Endothelial cell of umbilical vein (primary cell): ENCODE measurements around the gene CSNK1D. TPM values are rescaled to one million over a fixed set of nuclear protein-coding genes. Genes with fewer than 3 reads are reported as not detected.

Source experiments
- BruUV-seq: library from RNA; stranded (reverse); fragments of 400-500 nt; replicated peaks from 2 replicates; lab custom pipeline; 2021; lab: Mats Ljungman, UMichigan
- CTCF ChIA-PET: fragments of 300-600, 350-600 bp; sonication (Branson Sonifier 250); formaldehyde crosslinking; loops from one replicate; lab custom pipeline; 2021; ENCODE audit warnings: antibody characterized with exemption, inconsistent platforms; lab: Charles Lee
- POLR2A ChIA-PET: fragments of 300-600, 350-600 bp; sonication (Branson Sonifier 250); formaldehyde crosslinking; loops from one replicate; lab custom pipeline; 2021; ENCODE audit warnings: antibody characterized with exemption, inconsistent platforms; lab: Charles Lee
- DNase-seq: peaks from one replicate; pipeline ENCODE4 v3.0.0-alpha.2; 2011; ENCODE audit warnings: low read depth, low spot score
- FAIRE-seq: peaks from 2 replicates; lab custom pipeline; 2011; peaks lifted over from hg19 to GRCh38; lab: Jason Lieb, UNC
- H2AFZ ChIP-seq: 2 replicates; pipeline ENCODE4 v1.6.0; 2012; ENCODE audit warnings: low read depth, low read length, control low read depth, inconsistent platforms
- H3K27ac ChIP-seq: 2 replicates; pipeline ENCODE4 v1.5.1; 2011; ENCODE audit warnings: low read depth, mild to moderate bottlenecking, control low read depth, low read length, moderate library complexity; ENCODE audit not compliant: insufficient read depth
- H3K27me3 ChIP-seq, 2 experiments: 2 replicates each; pipeline versions ENCODE4 v1.6.0 to v1.6.1; 2011; ENCODE audit warnings: low read length in 2 of 2, mixed read lengths in 1 of 2; ENCODE audit not compliant: control insufficient read depth in 2 of 2, insufficient read depth in 2 of 2
- H3K36me3 ChIP-seq, 2 experiments: 2 replicates in 1 of 2; 3 replicates in 1 of 2; pipeline ENCODE4 v1.5.1; 2011; ENCODE audit warnings: low read length in 2 of 2, mild to moderate bottlenecking in 1 of 2, moderate library complexity in 1 of 2; ENCODE audit not compliant: control insufficient read depth in 2 of 2, insufficient read depth in 2 of 2; ENCODE audit errors: extremely low read depth in 1 of 2
- H3K4me1 ChIP-seq: 3 replicates; pipeline ENCODE4 v1.5.1; 2011; ENCODE audit warnings: mild to moderate bottlenecking, low read length; ENCODE audit not compliant: control insufficient read depth, insufficient read depth; ENCODE audit errors: extremely low read depth
- H3K4me2 ChIP-seq: 2 replicates; pipeline ENCODE4 v1.6.1; 2011; ENCODE audit warnings: low read length, control low read depth, mixed read lengths; ENCODE audit not compliant: insufficient read depth
- H3K4me3 ChIP-seq, 3 experiments: fragments of 200-600 bp in 1 of 3; sonication (generic), shearing (Covaris generic) in 1 of 3; replicated peaks in 1 of 3; 2 replicates each; pipeline ENCODE4 v1.5.1; 2011 to 2016; ENCODE audit warnings: control low read depth in 3 of 3, low read length in 3 of 3, mild to moderate bottlenecking in 2 of 3, inconsistent platforms in 1 of 3, low read depth in 1 of 3, moderate library complexity in 1 of 3; ENCODE audit not compliant: insufficient read depth in 1 of 3
- H3K79me2 ChIP-seq: 2 replicates; pipeline ENCODE4 v1.6.0; 2012; ENCODE audit warnings: low read length, inconsistent platforms; ENCODE audit not compliant: control insufficient read depth, insufficient read depth
- H3K9ac ChIP-seq: replicated peaks from 2 replicates; pipeline ENCODE3; 2011; ENCODE audit warnings: low read length, control low read depth; ENCODE audit not compliant: insufficient read depth; ENCODE audit errors: extremely low read depth
- H3K9me1 ChIP-seq: replicated peaks from 3 replicates; pipeline ENCODE4 v1.6.0; 2011; ENCODE audit warnings: mild to moderate bottlenecking, low read length; ENCODE audit not compliant: control insufficient read depth, insufficient read depth; ENCODE audit errors: extremely low read depth
- H3K9me3 ChIP-seq: replicated peaks from 2 replicates; pipeline ENCODE4 v1.5.1; 2012; ENCODE audit warnings: low read length, inconsistent platforms; ENCODE audit not compliant: control insufficient read depth, insufficient read depth
- H4K20me1 ChIP-seq: replicated peaks from 2 replicates; pipeline ENCODE3; 2011; ENCODE audit warnings: mild to moderate bottlenecking, low read length; ENCODE audit not compliant: control insufficient read depth, insufficient read depth; ENCODE audit errors: extremely low read depth
- EZH2 ChIP-seq: IDR thresholded peaks from 2 replicates; pipeline ENCODE4 v1.6.1; 2012; ENCODE audit warnings: borderline replicate concordance, low read depth, mild to moderate bottlenecking, moderate library complexity, low read length, inconsistent platforms; ENCODE audit not compliant: severe bottlenecking
- FOS ChIP-seq: IDR thresholded peaks from 2 replicates; pipeline ENCODE4 v1.6.1; 2011; ENCODE audit warnings: mild to moderate bottlenecking, low read length, moderate library complexity, borderline replicate concordance; ENCODE audit not compliant: insufficient read depth
- GATA2 ChIP-seq: IDR thresholded peaks from 2 replicates; pipeline ENCODE4 v1.7.0; 2011; ENCODE audit warnings: low read depth, mild to moderate bottlenecking, moderate library complexity, mixed read lengths, low read length; ENCODE audit not compliant: insufficient read length, insufficient read depth
- JUN ChIP-seq: IDR thresholded peaks from 2 replicates; pipeline ENCODE4 v1.6.1; 2011; ENCODE audit warnings: borderline replicate concordance, low read depth; ENCODE audit not compliant: insufficient read length, insufficient read depth
- MAX ChIP-seq: IDR thresholded peaks from 2 replicates; pipeline ENCODE4 v1.6.1; 2011; ENCODE audit not compliant: insufficient read depth, insufficient read length
- MYC ChIP-seq: IDR thresholded peaks from one replicate; pipeline ENCODE4 v1.6.1; 2011; ENCODE audit warnings: mild to moderate bottlenecking, low read depth, low read length
- POLR2A ChIP-seq: IDR thresholded peaks from 2 replicates; pipeline ENCODE4 v1.6.1; 2012; ENCODE audit warnings: low read depth, mild to moderate bottlenecking, control low read depth, low read length
- POLR2AphosphoS5 ChIP-seq: IDR thresholded peaks from 2 replicates; pipeline ENCODE4 v1.6.1; 2012; ENCODE audit warnings: low read depth, mild to moderate bottlenecking, control low read depth, low read length, moderate library complexity; ENCODE audit not compliant: insufficient read depth
- dilution Hi-C: fragments of 300-500 bp; cut with MboI; formaldehyde crosslinking; loops from one replicate; pipeline ENCODE4 v1.15.0; 2019; ENCODE audit warnings: low sequenced_read_pairs; ENCODE audit not compliant: extremely low pct_ligation_motif_present
- intact Hi-C: fragments of 100-400 bp; cut with micrococcal nuclease; formaldehyde crosslinking; loops from one replicate; pipeline ENCODE4 v1.10.0; 2022
- polyA plus RNA-seq, 4 experiments: library from polyadenylated mRNA; depleted of rRNA in 3 of 4; stranded (reverse) in 3 of 4; unstranded in 1 of 4; fragments of >200 nt; gene quantifications; 2 replicates each; pipeline versions ENCODE4 v1.2.1 to v1.2.3, GENCODE V29; 2011 to 2012; ENCODE audit warnings: missing spikeins in 1 of 4
- total RNA-seq: library from RNA; stranded (reverse); gene quantifications from 2 replicates; pipeline ENCODE4 v1.2.3, GENCODE V29; 2021
- TF ChIP-seq, protein P1 (sequence below), 2 donors: IDR thresholded peaks; 1 replicate in 1 of 2; 2 replicates in 1 of 2; pipeline ENCODE4 v1.5.1; 2011; ENCODE audit warnings: low read length in 2 of 2, mild to moderate bottlenecking in 2 of 2, moderate library complexity in 2 of 2, control low read depth in 1 of 2, inconsistent platforms in 1 of 2, low read depth in 1 of 2; ENCODE audit not compliant: insufficient read depth in 1 of 2; ENCODE audit errors: extremely low read depth in 1 of 2

Gene CSNK1D
- total and polyA plus RNA-seq, 2 donors (not counting 3 experiments of a cell fraction or from before 2014, with no cell fraction given): 127 to 155 TPM

DNA sequence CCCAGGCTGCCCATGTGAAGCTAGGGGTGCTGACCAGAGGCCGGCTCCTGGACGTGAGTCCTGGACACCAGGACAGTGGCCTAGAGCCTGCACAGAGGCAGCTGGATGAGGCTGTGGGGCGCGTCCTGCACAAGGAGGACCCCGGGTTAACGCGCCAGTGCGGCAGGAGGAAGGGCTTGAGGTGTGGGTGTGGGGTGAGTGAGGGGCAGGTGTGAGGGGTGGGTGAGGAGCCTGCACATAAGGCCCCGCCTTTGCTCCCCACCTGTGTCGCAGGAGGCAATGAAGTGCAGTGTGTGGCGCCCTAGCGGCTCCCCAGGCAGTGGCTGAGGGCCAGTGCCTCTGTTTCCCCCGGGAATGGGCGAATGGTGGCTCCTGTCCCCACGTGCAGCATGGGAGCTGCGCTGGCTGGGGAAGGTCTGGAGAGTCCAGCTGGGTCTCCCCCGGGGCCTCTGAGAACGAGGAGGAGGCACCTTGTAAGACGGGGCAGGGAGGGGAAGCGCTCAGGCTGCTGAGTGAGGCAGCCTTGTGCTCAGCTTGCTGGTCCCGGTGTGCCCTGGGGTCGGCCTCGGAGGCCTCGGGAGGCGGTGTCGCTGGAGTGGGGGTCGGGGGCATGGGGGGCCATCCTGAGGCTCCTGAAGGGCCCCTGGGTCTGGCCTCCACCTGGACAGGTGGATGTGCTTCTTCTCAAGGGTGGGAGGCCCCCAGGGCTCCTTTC is 40.7 kb upstream of the CSNK1D start:
- TF ChIP-seq MYC: no peak
- TF ChIP-seq POLR2AphosphoS5: no peak
- TF ChIP-seq EZH2: no peak
- TF ChIP-seq, protein P1, sequence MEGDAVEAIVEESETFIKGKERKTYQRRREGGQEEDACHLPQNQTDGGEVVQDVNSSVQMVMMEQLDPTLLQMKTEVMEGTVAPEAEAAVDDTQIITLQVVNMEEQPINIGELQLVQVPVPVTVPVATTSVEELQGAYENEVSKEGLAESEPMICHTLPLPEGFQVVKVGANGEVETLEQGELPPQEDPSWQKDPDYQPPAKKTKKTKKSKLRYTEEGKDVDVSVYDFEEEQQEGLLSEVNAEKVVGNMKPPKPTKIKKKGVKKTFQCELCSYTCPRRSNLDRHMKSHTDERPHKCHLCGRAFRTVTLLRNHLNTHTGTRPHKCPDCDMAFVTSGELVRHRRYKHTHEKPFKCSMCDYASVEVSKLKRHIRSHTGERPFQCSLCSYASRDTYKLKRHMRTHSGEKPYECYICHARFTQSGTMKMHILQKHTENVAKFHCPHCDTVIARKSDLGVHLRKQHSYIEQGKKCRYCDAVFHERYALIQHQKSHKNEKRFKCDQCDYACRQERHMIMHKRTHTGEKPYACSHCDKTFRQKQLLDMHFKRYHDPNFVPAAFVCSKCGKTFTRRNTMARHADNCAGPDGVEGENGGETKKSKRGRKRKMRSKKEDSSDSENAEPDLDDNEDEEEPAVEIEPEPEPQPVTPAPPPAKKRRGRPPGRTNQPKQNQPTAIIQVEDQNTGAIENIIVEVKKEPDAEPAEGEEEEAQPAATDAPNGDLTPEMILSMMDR (IDR thresholded peaks at IDR 0.05; ENCODE audit: extremely low read depth in 1 of 2, insufficient read depth in 1 of 2, low read depth in 1 of 2, low read length in 2 of 2): no peak
- TF ChIP-seq GATA2: no peak
- no peak for TF ChIP-seq JUN
- TF ChIP-seq FOS: no peak
- TF ChIP-seq POLR2A: no peak
- no peak for TF ChIP-seq MAX
- intact Hi-C loops (no loop called here), dilution Hi-C loops (no loop called here)
- H3K27ac ChIP-seq: no peak overlapping the region
- H3K79me2 ChIP-seq: no peaks in the 10 kb centered on the region
- CTCF ChIA-PET: interaction anchor here (1.2 kb wide), 1 partner anchor 11 kb away, joined by 4 read pairs; no protein-coding TSS in a partner anchor
- H3K4me2 ChIP-seq: no peak overlapping the region
- POLR2A ChIA-PET: no interaction called here
- H3K36me3 ChIP-seq: no peaks in the 10 kb centered on the region
- no peak overlapping the region for H3K9ac ChIP-seq
- H3K9me3 ChIP-seq: no peaks in the 10 kb centered on the region
- no peaks in the 10 kb centered on the region for H4K20me1 ChIP-seq
- no peaks in the 10 kb centered on the region for H3K4me1 ChIP-seq
- no TSS peak for BruUV-seq
- H3K4me3 ChIP-seq: no peak overlapping the region
- no peak overlapping the region for H2AFZ ChIP-seq
- DNase-seq (no peak), FAIRE-seq (no peak)
- no peaks in the 10 kb centered on the region for H3K9me1 ChIP-seq
- peaks cover 0 to 3% of the 10 kb centered on the region in 2 experiments for H3K27me3 ChIP-seq
